ENCODE results near the gene KIAA0040.

Gene KIAA0040

DNA sequence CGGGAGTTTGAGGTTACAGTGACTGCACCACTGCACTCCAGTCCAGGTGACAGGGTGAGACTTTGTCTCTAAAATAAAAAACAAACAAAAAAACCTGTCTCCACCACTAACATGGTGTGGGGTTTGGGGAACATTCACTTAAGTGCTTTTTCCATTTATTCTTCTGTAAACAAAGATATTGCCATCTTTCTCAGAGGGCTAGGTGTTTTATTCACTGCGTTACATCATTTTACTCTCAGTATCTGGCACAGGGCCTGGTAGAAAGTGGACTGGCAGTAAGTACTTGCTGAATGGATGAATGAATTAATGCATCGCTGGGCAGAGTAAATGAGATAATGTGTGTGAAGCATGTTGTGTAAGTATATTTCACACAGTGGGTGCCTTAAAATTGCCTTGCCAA lies 20.1 kb downstream of the KIAA0040 start:
- in situ Hi-C loops (cut with MboI; ENCODE audit: low sequenced_read_pairs), result no loop called here

DNA sequence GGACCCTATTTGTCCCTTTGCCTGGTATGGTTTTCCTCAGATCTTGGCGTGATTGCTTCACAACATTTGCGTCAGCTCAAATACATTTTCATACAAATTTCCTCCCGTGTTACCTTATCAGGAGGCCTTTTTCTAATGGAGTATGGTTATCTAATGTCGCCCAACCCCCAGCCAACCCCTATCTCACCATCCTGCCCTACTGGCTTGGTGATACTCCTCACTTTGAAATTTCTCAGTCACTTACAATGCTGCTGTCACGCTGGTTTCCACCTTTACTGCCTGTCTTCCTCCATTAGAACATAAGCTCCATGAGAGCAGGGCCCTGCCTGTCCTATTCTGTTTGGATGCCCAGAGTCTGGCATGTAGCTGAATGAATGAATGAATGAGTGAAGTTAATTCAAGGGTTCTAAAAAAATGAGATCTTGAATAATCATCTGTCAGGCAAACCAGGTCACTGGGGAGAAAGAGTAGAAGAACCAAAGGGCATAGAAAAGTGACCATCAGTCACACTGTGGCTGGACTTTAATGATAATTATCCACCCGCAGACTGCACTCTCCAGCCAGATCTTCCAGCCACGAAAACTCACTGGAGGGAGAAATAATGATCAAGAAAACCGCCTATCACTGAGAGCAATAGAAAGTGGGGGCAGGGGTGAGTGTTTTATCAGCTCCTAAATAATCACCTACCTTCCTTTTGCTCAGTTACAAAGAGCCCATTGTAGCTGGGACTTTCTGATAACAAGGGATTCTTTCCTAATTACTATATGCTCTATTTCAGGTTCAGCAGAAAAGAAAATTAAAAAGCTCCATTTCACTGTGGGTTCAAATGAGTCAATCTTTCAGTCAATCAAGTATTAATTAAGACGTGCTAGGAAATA lies 21.3 kb downstream of the KIAA0040 start:
- in situ Hi-C loops (cut with MboI; ENCODE audit: low sequenced_read_pairs), result no loop called here

DNA sequence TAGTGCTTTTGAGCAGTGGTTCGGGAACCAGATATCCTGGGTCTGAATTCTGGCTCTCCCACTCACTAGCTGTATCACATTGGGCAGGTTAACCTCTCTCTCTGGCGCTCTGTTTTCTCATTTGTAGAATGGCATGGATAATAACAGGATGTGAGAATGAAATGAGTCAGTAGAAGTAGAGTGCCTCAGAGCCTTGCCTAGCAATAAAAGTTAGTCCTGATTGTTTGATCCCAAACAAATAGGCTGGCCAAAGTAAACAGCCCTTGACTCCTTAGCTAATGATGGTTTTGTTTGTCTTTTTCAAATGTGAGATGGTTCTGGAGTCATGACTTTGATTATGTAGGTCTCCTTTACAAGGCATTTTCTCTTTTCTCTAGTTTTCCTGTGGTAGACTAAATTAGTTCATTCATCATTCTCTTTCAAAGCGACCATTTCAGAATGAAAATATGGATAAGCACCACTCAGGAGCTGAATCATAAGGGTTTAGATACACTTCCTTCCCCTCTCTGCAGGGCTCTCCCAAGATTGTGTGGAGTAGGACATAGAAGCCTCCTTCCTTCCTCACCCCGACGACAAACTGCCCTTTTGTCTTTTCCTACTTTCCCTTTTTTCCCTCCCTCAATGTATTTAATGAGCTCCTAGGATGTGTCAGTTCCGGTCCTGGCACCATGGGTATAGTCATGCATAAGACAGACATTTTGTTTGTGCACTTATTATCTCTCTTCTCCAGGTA lies 23.1 kb downstream of the KIAA0040 start:
- in situ Hi-C loops (cut with MboI; ENCODE audit: low sequenced_read_pairs), result no loop called here

DNA sequence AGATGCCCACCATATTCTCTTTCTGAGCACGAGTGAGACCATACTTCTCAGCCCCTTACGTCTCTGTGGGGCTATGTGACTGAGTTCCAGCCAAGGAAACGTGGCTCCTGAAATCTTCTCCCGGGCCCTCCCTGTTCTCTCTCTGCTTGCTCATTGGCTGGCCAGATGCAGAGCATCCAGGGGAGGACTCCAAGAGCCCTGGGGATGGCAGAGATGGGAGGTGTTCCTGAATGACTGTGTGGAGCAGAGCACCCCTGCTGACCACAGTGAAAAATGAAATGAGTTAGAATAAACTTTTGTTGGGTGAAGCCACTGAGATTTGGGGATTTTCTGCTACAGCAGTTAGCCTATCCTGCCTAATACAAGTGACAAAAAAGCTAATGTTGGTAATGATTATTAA lies 23.8 kb downstream of the KIAA0040 start:
- in situ Hi-C loops (cut with MboI; ENCODE audit: low sequenced_read_pairs), result no loop called here

DNA sequence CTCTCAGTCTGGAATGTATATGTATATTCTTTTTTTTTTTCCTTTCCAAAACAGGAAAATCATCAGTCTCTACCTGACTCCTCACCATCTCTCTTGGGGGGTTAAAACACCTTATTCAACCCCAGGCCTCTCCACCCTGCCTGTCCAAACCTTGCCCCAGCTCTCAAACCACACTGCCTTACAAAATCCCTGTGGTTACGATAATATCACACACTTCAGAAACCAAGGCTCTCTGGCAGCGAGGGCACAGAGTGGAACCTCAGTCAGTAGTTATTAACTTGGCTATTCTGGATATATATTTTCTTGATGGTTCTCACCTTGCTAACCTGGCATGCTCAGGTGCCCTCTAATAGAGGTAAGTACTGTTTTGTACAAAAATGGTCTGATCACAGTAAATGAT lies 24.7 kb downstream of the KIAA0040 start:
- in situ Hi-C loops (cut with MboI; ENCODE audit: low sequenced_read_pairs), result no loop called here

DNA sequence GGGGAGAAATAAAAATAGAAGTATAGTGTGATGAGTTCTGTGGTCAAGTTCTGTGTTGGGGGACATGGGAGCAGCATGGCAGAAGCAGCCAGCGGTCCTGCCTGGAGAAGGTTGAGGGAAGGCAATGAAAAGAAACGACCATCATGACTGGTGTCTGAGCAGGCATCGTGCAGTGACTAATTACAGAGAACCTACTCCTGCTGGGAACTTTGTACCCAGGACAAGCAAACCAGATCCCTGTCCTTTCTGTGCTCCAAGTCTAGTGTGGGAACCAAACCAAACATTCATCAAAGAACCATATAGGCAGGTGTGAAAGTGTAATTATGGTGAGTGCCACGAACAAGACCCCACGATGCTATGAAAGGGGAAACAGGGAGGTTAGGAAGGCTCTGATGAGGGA lies 25.8 kb downstream of the KIAA0040 start:
- in situ Hi-C loops (cut with MboI; ENCODE audit: low sequenced_read_pairs), result no loop called here

DNA sequence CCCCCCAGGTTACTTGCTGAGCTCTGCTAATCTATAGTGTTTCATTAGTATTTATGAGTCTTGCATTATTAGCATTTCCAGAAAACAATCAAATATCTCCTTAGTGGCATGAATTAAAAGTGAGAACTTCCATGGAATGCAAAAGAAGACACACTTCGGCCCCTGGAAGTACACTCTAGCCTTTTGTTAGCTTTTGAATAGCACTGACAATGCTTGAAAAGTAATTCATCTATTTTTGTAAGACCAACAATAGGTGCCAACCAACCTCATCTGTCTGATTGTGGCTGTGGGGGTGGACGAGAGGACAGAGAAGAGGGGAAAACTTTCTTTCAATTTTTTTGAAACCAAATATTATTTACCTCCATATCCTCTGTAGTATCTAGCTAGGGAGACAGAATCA lies 27.8 kb downstream of the KIAA0040 start:
- in situ Hi-C loops (cut with MboI; ENCODE audit: low sequenced_read_pairs), result no loop called here

DNA sequence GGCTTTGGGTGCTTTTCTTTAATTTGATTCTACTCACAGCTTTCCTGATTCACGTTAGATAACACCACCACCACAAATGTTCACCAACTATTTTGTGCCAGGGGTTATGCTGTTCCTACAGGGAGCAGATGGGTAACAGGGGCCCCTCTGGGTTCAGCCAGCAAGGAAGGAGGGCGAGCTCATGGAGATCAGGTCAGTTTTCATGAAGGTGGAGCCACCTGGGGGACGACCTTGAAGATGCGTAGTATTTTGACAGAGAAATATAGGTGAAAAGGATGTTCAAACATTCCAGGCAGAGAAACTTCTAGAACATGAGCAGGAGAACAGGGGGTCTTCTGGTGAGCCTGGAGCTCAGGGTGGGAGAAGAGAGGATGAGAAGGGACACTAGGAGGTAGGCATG lies 28.9 kb downstream of the KIAA0040 start:
- in situ Hi-C loops (cut with MboI; ENCODE audit: low sequenced_read_pairs), result no loop called here

DNA sequence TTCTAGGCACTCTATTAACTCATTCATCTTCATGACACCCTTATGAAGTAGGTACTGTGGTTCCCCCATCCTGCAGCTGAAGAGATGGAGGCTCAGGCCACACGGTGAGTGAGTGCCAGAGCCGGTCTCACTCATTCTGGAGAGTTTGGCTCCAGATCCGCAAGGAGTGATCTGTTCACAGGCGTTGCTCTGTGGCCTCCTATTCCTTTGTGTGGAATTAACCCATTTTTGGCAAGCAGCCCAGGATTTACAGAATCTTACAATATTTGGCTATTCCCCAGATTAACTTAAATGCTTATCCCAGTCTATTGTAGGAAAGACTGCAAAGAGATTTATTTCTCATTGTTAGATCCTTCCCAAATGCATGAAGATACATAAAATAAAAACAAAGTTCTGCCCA lies 29.6 kb downstream of the KIAA0040 start:
- in situ Hi-C loops (cut with MboI; ENCODE audit: low sequenced_read_pairs), result no loop called here

DNA sequence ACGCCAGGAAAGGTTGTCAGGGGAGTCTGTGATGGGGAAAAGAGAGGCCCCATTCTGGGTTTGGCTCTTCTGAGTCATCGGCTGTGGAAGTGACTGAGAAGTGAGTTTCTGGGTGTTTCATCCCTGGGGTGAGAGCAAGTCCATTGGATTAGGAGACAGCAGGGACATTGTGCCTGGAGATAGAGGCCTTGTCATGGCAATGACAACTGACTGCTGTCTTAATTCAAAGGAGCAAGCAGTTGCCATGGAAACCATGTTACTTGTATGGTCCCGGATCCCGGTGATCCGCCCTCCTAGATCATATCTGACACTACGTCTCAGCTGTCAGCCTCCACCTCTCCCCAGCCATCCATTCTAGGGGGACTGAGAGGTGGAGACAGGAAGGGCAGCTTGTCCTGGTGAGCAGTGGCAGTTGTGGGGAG lies 34.4 kb downstream of the KIAA0040 start:
- in situ Hi-C loops (cut with MboI; ENCODE audit: low sequenced_read_pairs), result no loop called here

DNA sequence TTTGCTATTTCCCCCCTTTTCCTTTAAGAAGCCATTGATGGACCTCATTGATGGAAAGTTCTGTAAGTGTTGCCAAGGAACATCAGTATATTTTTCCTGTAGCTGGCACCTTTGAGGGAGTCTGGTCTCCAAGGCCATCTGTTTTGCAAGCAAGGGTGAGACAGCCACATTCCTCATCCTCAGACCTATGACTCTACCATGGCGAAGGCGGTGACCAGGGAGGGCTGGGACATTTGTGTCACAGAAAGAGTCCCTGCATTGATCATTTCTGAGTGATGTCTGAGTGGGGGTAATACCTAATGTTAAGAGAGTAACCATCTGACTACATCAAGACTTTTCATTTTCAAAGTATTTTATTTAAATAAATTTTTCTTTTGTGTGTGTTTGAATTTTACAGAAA lies 35.4 kb downstream of the KIAA0040 start:
- in situ Hi-C loops (cut with MboI; ENCODE audit: low sequenced_read_pairs), result no loop called here

DNA sequence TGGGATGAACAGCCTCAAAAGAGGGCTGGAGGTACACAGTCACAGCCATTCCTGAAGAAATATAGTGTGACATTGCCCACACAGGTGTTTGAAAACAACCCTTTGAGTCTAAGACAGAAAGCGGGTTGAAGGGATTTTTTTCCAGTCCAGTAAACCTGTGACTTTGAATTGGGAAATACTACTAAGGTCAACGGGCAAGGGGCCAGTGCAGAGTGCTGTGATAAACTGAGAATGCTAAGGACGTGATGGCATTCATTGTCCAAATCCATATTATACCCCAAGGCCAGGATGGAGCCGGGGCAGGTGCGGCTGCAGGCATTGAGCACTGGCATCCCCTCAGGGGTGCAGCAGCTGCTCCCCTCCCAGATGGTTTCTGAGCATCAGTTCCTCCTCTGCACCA lies 36.6 kb downstream of the KIAA0040 start:
- in situ Hi-C loops (cut with MboI; ENCODE audit: low sequenced_read_pairs), result no loop called here

DNA sequence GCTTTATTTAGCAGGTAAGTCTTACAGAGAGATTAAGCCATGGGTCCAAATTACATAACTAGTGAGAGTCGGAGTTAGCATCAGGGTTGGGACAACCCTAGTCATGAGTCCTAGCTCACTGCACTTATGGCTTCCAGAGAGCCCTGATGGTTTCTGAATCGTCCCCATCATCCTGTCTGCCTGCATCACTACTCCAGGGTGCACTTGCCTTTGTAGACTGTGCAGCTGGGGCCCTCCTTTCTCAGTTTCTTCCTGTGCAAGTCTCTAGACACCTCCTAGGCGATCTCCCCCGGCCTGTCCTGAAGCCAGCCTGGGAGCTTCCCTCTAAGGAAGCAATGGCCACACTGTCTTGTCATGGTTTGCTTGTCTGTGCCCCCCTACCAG lies 37.1 kb downstream of the KIAA0040 start:
- in situ Hi-C loops (cut with MboI; ENCODE audit: low sequenced_read_pairs), result no loop called here

DNA sequence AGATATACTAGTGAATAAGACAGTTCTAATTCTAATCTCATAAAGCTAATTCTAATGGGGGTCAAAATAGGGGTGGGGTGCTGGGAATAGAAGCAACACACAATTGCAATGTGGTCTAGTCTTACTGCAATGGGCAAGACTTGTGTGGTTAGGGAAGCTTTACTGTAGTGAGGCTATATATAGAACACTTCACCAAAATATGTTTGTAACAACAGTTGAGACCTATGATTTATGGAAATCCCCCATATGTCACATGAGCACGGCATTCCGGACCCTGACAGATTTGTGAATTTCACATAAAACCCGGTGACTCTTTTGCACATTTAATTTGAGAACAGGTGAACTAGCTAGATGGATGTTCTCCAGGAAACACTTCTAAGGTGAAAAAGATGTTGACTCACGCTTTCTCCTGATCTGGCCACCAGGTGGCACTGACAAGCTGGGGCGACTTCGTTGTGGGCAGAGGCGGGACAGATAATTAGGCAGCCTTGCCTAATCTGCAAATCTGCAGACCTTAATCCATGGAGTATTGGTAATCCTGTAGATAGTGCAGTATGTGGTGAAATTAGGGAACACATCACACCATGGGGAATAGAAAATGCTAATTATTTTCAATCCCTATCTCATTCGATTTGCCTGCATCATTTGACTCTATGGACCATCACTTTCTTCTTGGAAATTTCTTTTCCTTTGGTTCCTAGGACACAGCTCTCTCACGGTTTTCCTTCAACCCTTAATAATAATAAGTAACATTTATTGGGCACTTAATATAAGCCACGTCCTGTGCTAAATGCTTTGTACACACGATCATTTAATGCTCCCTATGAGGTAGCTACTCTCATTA lies 37.7 kb downstream of the KIAA0040 start:
- in situ Hi-C loops (cut with MboI; ENCODE audit: low sequenced_read_pairs), result no loop called here

DNA sequence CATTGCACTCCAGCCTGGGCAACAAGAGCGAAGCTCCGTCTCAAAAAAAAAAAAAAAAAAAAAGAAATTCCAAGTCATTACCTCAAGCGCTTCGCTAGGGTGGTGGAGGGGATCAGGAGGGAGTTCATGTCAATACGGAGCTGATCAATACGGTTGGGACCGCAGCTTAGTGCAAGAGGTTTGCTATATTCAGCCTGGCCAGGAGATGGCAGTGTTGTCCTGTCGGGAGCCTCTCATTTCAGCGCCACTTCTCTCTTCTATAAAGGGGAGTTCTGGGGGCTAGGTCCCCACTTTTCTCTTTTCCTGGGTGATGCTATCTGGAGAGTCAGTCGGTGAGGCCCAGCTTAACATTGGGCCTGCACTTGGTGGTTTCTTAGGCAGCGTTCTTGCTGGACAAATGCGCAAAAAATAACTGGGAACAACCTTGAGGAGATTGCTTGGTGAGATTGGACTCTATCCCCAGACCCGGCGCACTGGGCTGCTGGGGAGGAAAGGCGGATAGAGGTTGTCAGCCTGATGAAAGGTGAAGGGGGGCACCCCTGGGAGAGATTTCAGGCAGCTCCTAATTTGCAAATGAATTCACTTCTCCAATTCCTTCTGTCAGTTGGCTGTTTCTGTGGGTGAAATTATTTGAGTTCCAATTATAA lies 40.4 kb downstream of the KIAA0040 start:
- in situ Hi-C loops (cut with MboI; ENCODE audit: low sequenced_read_pairs), result no loop called here

DNA sequence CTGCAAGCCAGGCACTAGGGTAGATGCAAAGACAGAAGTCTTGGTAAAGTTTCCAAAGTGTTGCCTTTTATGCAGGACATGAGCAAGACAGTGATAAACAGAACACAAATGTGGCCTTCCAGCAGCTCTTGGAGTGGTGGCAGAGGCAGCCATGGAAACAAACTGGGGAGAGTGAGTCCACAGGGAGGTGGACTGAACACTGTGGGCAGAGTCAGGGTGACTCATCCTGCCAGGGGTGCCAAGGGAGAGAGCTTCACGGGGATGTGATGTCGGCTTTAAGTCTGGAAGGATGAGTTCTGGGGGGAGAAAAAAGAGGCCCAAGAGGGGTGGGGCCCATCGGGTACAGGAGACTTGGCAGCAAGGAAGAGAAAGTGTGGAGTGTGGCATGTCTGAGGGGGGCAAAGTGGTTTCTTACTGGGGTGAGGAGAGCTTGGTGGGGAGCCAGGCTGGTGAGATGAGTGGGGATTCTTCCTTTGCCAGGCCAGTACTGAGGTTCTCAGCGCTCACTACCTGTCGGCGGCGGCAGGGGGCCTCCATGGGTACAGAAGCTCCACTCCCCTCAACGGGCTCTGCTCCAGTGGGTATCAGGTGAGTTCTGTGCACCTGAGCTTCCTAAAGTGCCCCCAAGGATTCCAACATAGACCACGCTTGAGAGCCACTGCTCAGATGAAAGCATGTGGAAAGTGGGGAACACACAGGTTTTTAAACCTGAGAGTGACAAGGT lies 41.8 kb downstream of the KIAA0040 start:
- in situ Hi-C loops (cut with MboI; ENCODE audit: low sequenced_read_pairs), result no loop called here

DNA sequence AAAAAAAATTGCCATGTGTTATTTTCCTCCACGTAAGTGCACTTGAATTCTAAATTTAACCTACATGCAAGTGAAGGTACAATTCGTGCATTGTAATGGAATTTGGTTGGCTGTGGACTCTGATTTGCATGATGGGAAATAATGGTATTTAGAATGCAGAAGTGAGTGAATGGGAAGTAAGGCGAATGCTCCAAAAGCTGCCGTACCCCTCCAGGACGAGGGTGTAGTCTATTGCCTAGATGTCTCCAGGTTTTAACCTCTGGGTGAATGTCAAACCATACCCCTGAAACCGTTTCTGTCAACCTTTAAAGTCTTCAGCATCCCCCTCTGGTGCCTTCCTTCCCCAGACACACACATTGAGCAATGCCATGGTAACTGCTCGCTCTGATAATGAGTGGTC lies 44.5 kb downstream of the KIAA0040 start:
- in situ Hi-C loops (cut with MboI; ENCODE audit: low sequenced_read_pairs), result loop anchor here (10.0 to 25.0 kb wide), 2 partner anchors 177 to 386 kb away; no protein-coding TSS in a partner anchor

DNA sequence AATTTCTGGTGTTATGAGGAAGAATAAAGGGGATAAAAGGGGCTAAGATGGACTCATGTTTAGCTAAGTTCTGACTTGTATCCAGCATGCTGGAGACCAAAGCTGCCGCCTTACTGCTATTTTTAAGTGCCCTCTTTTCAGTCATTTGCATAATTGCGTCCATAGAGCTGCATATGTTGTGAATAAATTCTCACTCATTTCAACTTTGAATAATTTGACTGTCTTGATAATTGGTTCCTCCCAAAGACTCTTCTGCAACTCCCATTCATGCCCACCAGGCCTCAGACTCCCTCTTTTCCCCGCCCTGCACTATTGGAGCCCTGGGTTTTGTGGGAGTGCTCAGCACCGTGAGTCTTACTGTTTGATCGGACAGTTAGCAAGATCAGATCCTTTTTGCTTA lies 45.0 kb downstream of the KIAA0040 start:
- in situ Hi-C loops (cut with MboI; ENCODE audit: low sequenced_read_pairs), result loop anchor here (10.0 to 25.0 kb wide), 2 partner anchors 177 to 385 kb away; no protein-coding TSS in a partner anchor

DNA sequence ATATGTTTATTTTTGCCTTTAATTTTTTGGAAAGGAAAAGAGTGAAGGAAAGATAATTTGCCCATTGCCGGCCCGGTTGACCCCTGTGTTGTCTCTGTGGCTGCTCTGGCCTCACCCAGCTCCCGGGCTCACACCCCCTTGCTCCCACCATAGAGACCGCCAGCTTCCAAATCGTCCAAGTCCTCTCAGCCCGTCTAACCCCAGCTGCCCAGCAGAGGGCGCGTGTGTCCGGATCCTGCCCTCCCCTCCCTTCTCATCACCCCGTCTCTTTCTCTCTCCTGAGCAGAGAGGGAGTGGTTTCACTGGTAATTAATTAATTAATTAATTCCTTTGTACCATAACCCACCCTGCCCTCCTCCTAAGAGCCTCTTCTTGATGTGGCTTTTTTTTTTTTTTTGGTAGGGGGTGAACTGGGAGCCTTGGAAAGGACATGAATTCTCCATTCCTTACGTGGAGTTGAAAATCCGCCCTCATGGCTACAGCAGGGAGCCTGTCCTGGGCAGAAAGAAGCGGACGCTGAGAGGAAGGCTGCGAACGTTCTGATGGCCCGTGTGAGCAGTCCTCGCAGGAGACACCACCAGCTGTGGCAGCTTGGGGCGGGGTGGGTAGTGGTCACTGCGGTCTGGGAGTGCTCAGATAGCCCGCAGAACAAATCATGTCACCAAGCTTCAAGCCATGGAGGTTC lies 45.9 kb downstream of the KIAA0040 start:
- in situ Hi-C loops (cut with MboI; ENCODE audit: low sequenced_read_pairs), result loop anchor here (10.0 to 25.0 kb wide), 2 partner anchors 178 to 384 kb away; no protein-coding TSS in a partner anchor
